GM21529 (cell line): ENCODE measurements around the gene CSMD2.

Experiments
- ATAC-seq: cut with Tn5 transposase; IDR thresholded peaks from one replicate; pipeline ENCODE4 v1.9.1; 2021; ENCODE audit not compliant: unreplicated experiment

The CSMD2 gene

DNA sequence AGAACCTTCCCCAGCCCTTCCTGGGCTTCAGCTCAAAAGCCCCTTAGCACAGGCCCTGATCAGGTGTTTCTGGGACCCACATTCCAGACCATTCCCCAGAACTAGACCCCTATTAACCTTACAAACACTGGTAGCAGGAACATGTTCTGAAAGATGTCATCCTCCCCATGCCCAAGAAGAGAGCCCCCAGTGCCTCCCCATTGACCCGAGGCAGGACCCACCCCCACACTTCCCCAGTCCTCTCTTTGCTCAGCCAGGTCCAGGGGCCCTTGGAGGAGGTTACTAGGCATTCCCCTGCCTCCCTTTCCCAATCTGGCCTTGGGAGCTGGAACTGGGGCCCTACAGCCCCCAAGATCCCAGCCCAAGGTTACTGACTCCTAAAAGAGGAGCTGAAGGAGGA, 340.1 kb downstream of the CSMD2 start:
- no peak for ATAC-seq

DNA sequence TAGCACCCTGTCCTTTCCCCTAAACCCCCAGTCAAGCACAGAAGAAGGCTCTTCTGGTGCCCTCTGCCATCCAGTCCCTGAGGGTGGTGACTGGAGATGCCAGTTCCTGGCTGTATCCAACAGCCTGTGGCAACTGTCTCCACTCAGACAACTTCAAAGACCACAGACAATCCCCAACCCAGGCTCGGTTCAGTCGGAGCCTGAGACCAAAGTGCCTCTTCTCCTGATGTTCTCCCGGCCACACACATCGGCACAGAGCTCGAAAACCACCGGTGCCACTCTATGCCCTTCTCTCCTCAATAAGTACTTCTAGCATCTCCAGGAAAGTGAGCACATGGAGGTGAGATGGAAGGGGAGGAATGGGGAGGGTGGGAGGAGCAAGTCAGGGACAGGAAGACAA, 340.7 kb downstream of the CSMD2 start:
- ATAC-seq, result no peak

DNA sequence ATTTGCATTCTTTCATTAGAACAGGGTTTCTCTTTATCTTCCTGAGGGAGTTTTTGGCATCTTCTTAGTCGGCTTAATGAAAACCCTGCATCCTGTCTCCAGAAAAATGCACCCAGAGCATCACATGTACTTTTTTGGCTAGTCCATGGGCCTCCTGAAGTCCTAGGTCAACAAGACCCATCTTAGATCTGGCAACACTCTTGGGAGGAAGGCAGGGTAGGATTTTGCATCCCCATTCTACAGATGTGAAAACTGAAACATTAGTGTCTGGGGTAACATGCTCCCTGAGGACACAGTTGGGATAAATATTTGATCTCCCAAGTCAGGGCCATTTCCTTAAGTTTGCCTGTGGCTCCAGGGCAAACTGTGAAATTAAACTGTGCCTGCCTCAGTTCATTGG, 341.2 kb downstream of the CSMD2 start:
- no peak for ATAC-seq

DNA sequence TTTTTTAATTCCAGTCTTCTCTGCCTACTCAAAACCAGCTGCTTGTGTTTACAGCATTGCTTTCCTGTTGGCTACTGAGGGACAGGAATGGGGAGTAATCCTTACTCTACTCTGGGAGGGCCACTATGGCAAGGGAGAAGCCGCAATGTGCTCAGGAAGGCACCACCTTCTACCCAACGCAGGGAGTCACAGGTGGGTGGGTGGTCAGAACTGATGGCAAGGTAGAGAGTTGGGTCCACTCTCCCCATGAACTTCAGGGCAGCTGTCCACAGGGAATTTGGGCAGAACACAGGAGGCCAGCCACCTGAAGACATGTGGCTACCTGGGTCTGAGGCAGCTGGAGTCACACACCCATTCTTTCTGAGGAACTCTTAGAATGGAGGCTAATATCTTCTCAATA, 341.6 kb downstream of the CSMD2 start:
- no peak for ATAC-seq

DNA sequence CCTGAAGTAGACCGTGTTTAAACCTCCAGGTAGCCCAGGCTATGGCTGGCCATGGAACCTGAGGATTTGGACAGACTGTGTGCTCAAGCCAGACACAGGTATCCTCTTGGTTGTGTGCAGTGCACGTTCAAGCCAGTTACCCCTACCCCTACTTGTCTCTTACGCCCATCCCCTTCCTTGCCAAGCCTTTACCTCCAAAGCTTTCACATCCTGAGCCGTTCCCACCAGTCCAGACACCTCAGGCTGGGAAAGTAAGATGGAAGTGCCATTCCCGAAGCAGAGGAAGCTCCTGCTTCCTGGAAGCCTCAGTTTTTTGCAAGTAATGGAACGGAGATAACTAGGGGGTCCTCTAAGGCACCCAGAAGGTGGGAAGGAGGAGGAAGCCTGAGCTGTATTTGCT, 342.6 kb downstream of the CSMD2 start:
- ATAC-seq, result no peak

DNA sequence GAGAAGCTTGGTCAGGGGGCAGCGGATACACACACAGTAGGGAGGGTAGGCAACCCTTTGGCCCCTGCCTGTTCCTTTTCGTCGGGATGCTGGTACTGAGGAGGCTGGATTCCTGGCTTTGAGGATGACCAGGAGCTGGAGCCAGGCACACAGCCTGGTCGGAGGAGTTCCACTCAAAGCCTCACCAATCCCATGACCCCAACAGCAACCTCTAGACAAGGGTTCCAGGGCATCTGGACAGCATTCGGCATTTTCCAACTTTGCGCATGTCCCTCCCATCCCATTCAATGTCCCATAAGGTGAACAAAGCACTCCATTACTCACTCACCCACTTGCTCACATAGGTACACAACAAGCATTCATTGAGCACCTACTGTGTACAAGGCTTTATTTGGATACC, 343.7 kb downstream of the CSMD2 start:
- ATAC-seq, result no peak

DNA sequence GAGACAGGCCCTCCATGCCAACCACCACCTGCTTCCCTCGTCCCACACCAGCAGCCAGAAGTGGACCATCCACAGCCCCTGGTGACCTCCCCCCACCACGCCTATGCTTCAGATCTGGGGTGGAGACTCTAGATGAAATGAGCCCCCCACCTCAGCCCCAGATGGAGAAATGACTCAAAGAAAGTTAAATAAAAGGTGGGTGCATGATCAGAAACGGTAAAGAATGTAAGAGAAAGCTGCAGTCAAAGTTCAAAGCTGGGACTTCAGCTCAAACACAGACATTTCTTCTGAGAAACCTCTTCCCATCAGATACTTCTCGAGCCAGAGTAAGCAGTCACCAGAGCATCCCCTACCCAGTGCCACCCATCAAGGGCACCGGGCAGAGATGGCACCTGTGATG, 344.2 kb downstream of the CSMD2 start:
- no peak for ATAC-seq

DNA sequence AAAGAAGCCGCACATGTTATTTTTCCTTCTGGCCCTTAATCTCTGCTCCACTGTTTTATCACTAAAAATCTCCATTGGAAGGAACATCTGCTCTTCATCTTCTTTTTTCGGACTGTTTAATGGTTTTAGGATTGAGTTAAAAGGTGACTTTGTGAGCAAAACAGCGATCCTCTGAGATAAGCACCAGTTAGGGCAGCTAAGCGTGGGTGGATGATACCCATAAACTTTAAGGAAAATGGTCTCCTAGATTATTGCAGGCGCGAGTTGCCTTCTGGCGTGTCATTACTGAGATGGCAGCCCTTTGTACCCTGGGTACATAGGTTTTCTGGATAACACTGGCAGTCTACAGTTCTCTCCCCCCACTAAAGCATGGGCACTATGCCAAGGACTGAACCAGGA, 345.1 kb downstream of the CSMD2 start:
- ATAC-seq, result no peak

DNA sequence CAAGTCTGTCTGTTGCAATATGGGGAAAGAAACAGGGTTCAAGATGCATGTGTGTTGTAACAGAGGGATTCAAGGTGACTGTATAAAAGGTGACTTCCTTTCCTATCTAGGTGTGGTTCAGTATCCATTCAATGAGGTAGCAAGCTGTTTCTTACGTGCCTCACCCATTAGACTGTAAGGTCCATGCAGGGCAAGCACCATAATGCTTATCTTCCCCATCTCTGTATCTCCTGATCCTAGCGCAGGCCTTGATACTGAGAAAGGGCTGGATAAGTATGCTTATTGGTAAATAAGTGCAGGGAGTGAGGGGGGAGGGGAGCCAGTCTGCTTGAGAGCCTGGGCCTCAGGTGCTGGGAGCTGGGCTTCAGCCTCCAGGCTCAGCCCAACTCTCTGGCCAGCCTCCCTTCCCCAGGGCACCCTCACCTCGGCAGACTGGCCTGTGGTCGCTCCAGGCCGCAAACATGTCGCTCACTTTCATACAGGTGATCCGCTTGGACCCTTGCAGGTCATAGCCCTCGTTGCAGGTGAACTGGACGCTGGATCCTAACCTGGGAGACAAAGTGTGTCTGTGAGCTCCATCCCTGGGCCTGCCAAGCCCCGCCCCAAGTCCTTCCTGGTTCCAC, 345.6 kb downstream of the CSMD2 start:
- ATAC-seq, result no peak

DNA sequence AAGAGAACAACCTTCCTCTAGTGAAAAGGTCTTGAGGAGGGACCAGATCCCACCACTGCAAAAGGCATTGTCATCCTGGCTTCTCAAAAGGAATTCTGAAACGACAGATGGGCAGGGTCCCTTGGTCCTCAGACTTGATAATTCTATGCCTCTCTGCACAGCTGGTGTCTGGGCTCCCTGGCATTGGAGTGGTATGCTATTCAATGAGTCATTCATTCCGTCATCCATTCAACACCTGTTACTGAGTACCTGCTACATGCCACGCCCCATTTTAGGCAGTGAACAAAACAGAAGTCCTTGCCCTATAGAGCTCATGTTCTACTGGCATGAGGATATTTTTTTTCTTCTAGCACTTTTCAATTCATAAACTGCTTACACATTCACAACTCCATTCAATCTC, 347.0 kb downstream of the CSMD2 start:
- ATAC-seq, result no peak

DNA sequence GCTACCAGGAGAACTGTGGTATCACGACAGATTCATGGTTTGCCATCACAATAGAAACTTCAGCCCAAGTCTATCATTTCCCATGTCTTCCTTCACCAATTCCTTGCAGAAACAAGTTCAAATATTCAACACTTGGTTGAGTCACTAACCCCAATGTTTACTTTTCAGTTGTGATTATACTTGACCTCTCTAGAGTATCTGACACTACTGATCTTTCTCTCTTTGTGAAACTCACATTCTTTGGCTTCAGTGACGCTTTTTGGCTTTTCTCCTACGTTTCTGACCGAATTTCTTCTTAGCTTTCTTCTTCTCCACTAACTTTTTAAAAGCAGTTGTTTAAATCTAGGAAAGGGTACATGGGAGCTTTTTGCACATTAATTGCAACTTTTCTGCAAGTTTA, 350.0 kb downstream of the CSMD2 start:
- ATAC-seq, result no peak

DNA sequence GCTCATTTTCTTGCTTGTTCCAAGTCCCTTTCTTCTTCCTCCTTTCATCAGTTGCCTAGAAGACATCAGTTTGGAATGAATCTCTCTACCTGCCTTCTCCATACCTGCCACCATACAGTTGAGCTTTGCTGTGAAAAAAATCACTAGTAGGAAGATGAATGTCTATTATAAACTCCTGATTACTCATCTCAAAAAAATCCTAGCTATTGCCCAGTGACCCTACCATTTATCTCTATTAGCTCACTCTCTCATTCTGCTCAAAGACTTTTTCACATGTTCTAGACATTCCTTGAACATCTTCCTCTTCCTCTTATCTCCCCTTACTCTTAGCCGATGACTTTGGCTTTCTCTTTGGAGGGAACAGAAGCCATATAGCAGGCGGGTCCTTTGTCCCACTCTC, 350.9 kb downstream of the CSMD2 start:
- ATAC-seq, result no peak

DNA sequence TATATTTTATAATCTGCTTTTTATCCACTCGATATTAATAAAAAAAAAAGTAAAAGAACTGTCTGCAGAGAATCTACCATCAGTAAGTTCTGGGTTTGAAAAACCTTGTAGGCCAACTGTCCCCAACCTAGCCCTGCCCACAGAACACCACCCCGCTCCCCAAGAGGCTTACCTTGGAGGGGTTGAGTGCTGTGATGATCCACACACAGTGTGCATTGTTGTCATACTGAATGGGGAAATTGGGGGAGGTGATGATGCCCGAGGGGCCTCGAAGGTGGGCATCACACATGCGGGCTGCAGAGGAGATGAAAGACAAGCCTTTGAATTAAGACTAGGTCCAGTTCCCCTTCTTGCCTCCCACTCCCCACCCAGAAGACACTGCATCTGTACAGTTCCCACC, 354.5 kb downstream of the CSMD2 start:
- ATAC-seq, result no peak

DNA sequence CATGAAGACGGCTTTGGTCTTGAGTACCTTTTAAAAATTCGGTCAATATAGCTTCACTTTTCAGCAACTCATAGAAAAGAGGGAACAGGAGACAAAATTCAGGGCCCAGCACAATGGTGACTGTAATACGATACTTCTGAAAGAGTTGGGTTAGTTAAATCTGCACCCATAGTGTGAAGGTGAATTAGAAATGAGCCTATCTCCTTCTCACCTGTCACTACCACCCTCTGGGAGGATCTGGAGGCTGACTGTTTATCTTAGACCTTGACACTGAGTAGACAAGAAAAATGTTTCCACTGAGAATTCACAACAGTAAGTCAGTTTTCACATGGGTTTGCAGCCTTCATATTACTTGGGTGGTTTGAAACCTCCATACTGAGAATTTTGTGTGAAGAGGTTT, 359.0 kb downstream of the CSMD2 start:
- no peak for ATAC-seq

DNA sequence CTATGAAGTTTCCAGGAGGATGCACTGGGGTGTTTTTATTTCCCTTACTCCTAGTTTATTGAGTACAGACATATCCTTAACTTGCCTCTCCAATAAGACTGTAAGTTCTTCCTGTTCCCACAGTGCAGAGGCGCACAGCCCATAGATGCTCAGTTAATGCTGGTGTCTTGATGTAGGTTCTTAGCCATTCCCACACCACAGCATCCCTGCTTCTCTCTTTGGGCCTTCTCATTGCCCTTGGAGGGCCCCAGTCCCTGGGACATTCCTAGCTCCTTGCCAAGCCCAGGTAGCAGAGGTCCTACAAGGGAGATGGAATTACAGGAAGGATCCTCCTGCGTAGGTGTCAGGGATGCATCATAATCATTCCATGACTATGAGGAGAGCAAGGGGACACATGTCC, 362.8 kb downstream of the CSMD2 start:
- ATAC-seq, result no peak

DNA sequence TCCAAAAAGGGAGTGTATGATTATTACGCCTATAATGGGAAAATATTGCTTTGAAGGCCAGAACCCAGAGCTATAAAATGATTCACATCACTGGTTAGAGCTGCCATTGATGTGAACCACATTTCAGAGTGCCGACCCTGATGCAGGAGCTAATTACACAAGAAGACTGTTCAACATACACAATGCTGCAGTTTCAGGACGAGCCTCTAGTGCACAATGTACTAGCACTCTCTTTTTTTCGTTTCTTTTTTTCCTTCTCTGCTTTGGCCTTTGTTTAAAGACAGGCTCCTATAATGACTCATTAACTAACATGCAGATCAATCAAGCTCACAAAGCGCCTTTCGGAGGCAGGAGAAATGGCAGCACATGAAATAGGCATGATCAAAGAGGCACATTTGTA, 367.2 kb downstream of the CSMD2 start:
- no peak for ATAC-seq

DNA sequence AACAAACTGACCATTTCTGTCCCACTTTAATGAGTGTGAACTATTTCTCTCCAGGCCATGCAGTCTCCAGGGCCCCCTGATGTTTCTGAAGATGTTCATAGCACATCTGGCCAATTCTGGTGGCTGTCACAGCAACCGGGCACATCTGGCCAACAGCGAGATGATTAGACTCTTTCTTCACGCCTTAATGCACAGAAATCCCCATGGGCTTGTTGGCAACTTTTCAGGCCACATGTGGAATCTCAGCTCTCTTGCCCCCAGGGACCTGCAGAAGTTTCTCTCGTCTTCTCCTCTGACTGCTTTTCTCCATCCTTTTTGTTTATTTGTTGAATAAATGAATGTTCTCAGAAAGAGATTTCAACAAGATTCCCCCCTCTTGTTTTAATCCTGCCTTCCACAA, 372.4 kb downstream of the CSMD2 start:
- ATAC-seq, result no peak

DNA sequence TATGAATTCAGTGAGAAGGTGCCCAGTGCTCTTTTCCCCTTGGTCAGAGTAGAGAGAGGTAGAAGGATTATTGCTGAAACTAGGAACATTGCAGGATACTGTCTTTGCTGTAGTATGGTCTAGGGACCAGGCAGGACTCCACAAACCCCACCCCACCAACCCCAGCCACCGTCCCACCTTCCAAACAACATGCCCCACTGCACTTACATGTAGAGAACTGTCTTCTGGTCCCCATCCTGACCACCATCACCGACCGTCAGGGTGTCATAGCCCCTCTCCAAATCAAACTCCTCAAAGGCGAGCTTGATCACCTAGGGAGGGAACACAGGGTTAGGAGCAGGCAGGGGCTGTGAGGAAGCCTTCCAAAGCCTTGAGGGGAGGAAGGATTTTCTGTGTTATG, 372.8 kb downstream of the CSMD2 start:
- no peak for ATAC-seq

DNA sequence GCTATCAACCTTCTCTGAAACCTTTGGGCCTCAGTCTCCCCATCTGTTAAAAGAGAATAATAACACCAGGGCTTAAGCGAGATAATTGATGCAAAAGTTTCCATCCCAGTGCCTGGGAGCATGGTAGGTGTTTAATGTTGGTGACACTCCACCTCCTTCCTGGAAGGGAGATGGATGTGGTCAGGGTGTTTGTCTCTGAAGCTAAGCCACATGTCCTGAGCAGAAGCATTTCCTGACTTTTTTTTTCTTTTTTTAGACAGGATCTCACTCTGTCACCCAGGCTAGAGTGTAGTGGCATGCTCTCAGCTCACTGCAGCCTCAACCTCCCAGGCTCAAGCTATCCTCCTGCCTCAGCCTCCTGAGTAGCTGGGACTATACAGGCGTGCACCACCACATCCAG, 373.8 kb downstream of the CSMD2 start:
- no peak for ATAC-seq

DNA sequence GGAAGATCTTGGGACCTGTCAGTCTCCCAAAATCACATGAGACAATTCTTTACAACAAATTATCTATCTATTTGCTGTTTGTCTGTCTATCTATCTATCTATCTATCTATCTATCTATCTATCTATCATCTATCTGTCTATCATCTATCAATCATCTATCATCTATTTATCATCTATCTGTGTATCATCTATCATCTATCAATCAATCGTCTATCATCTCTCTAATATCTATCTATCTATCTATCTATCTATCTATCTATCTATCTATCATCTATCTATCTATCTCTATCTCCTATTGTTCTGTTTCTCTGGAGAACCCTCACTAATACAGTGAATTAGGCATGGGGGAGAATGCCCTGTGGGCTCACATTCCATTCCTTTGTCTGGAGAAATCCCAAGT, 374.5 kb downstream of the CSMD2 start:
- no peak for ATAC-seq

DNA sequence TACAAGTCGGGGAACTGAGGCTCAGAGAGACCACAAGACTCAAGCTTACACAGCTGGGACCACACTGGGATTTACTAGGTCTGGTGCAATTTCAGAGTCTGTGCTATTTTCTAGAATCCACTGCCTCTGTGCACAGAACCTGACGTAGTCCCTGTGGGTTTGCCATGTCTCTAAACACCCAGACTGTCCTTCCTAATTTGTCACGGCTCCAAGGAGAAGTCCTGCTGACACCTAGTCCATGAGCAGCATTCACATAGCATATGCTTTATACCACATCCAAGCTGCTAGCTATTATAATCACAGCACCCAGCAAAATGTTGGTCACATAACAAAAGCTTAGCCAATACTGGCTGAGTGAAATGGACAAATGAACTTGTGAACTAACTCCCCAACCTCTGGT, 380.2 kb downstream of the CSMD2 start:
- no peak for ATAC-seq

DNA sequence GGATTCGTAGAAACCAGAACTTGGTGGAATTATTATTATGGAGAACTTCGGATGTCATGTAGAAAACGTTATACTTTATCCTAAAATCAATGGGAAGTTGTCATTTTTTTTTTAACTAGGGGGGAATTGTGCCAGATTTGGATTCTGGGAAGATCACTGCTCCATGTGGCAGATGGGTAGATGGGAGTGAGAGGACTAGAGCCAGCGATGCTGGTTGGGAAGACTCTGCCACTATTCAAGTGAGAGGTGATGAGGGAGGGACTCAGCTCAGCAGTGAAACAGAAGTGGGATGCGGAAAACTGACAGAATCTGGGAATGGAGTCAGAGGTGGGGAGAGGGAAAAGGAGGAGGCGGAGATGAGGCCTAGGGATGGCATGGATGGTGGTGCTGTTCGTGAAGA, 382.3 kb downstream of the CSMD2 start:
- no peak for ATAC-seq

DNA sequence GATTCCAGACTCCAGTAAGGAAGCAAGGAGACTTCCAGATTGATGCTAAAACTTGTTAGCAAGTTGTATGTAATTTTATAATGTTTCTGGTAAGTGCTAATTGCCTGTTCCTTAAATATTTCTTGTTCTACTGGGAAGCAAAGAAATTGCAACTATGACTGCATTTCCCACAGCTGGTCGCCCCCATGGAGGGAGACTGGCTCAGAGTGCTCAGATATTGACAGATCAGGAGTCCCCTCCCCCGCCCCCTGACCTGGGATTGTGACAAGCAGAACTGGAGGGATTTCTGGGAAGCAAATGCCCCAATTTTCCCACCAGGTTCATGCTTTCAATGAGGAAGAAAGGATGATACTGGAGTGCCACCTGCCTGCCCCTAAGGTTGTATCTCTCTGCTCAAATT, 383.4 kb downstream of the CSMD2 start:
- no peak for ATAC-seq

DNA sequence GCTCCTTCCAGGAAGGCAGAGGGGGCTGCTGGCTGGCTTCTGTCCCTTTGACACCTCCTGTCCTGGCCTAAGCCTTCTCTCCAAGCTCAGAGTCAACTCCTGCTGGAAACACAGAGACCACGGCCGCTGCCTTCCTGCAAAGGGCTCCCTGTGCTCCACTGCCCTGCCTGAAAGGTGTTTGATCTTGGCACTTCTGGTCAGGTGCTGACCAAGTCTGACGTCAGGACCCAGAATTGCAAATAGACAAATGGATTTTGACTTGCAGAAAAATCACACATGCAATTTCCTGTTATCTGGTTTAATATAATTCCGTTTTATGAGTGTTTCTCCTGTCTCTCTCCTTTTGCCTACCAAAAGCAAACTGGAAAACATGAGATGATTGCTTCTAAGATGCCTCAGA, 387.7 kb downstream of the CSMD2 start:
- no peak for ATAC-seq
